CD4-positive, alpha-beta T cell (primary cell): Measurements from ENCODE around the gene RPL31. TPM values are rescaled to one million over a fixed set of nuclear protein-coding genes. Genes with fewer than 3 reads are reported as not detected.

ENCODE experiments used
- ATAC-seq: fragments of 200-7000 bp; cut with Tn5 transposase; one replicate; pipeline ENCODE4 v1.10.0; 2022; ENCODE audit warnings: mild to moderate bottlenecking; ENCODE audit not compliant: poor library complexity
- CTCF ChIA-PET: fragments of 350-600 bp; sonication (Branson Sonifier 250); formaldehyde crosslinking; loops from one replicate; lab custom pipeline; 2021; ENCODE audit warnings: antibody characterized with exemption, inconsistent platforms; lab: Charles Lee
- POLR2A ChIA-PET: fragments of 350-600 bp; sonication (Branson Sonifier 250); formaldehyde crosslinking; loops from one replicate; lab custom pipeline; 2021; ENCODE audit warnings: antibody characterized with exemption, inconsistent platforms; lab: Charles Lee
- DNase-seq, 14 experiments: peaks; one replicate each; pipeline ENCODE4 v3.0.0-alpha.2; 2013 to 2020; ENCODE audit warnings: mixed read lengths in 2 of 14
- H3K27ac ChIP-seq, 2 donors: one replicate each; pipeline versions ENCODE4 v1.5.1 to v1.7.0; 2013; ENCODE audit warnings: low read length in 2 of 2, low read depth in 1 of 2, mild to moderate bottlenecking in 1 of 2
- H3K27me3 ChIP-seq, 2 experiments: 1 replicate in 1 of 2; 2 replicates in 1 of 2; pipeline versions ENCODE4 v1.6.1 to v1.7.0; 2013; ENCODE audit warnings: low read length in 2 of 2, control low read depth in 1 of 2, mild to moderate bottlenecking in 1 of 2, moderate library complexity in 1 of 2; ENCODE audit not compliant: insufficient read depth in 2 of 2, control insufficient read depth in 1 of 2
- H3K36me3 ChIP-seq: one replicate; pipeline ENCODE4 v1.6.1; 2013; ENCODE audit warnings: low read length, control low read depth; ENCODE audit not compliant: insufficient read depth
- H3K4me1 ChIP-seq: one replicate; pipeline ENCODE4 v1.6.1; 2013; ENCODE audit warnings: low read length, control low read depth; ENCODE audit not compliant: insufficient read depth
- H3K4me3 ChIP-seq: one replicate; pipeline ENCODE4 v1.5.1; 2013; ENCODE audit warnings: mild to moderate bottlenecking, low read length, moderate library complexity
- H3K9me3 ChIP-seq, 2 experiments: 1 replicate in 1 of 2; 2 replicates in 1 of 2; pipeline versions ENCODE4 v1.6.1 to v1.7.0; 2013; ENCODE audit warnings: low read length in 2 of 2, mild to moderate bottlenecking in 2 of 2, control low read depth in 1 of 2, moderate library complexity in 1 of 2; ENCODE audit not compliant: control insufficient read depth in 1 of 2, insufficient read depth in 1 of 2
- H3K27ac Mint-ChIP-seq: one replicate; pipeline ENCODE4 v1.8.0; 2020; ENCODE audit warnings: mixed read lengths
- H3K27me3 Mint-ChIP-seq: one replicate; pipeline ENCODE4 v1.8.0; 2021; ENCODE audit warnings: mixed read lengths
- H3K36me3 Mint-ChIP-seq: one replicate; pipeline ENCODE4 v1.8.0; 2021; ENCODE audit warnings: low read depth, mixed read lengths
- H3K4me1 Mint-ChIP-seq: one replicate; pipeline ENCODE4 v1.8.0; 2021; ENCODE audit warnings: low read depth, mixed read lengths
- H3K4me3 Mint-ChIP-seq: one replicate; pipeline ENCODE4 v1.8.0; 2020; ENCODE audit warnings: mild to moderate bottlenecking, mixed read lengths
- H3K9me3 Mint-ChIP-seq: one replicate; pipeline ENCODE4 v1.8.0; 2020; ENCODE audit warnings: mixed read lengths
- intact Hi-C, 2 experiments: fragments of 100-400 bp; cut with DNase I in 1 of 2; cut with micrococcal nuclease in 1 of 2; formaldehyde crosslinking; loops; one replicate each; pipeline versions ENCODE4 v1.15.1 to v1.9.0; 2023 to 2025; cut with DNase I, micrococcal nuclease
- total RNA-seq, 174 experiments: library from RNA in 2 of 174; stranded (reverse) in 2 of 174; gene quantifications; one replicate each; pipeline ENCODE4 v1.2.3 and lab custom pipeline; 2021 to 2026
- TF ChIP-seq, protein P1 (sequence below): fragments of 200-600 bp; IDR thresholded peaks from one replicate; pipeline ENCODE4 v1.8.0; 2022; ENCODE audit warnings: antibody characterized with exemption, mild to moderate bottlenecking

Gene RPL31
- total RNA-seq, 2 experiments from 2014 or later = 2,901 to 2,913 TPM

- H3K27me3 ChIP-seq = no peaks in the 10 kb centered on the region
- DNase-seq = no peak
Observed at GRCh38 chr2:100987974-100988373, 14.1 kb upstream of the RPL31 start.

GRCh38 chr2:100988630-100989417 lies 13.3 kb upstream of the RPL31 start:
- ChIA-PET CTCF (interaction anchor here (4.3 kb wide), 1 partner anchor 379 kb away, joined by 27 read pairs; no protein-coding TSS in a partner anchor), POLR2A (no interaction called here)
- Mint-ChIP-seq H3K27me3 (no peaks in the 10 kb centered on the region), H3K4me1 (no peaks in the 10 kb centered on the region), H3K36me3 (no peaks in the 10 kb centered on the region), H3K4me3 (no peak overlapping the region), H3K27ac (no peak overlapping the region), H3K9me3 (no peaks in the 10 kb centered on the region)
- Histone ChIP-seq H3K9me3 (no peaks in the 10 kb centered on the region), H3K4me1 (no peaks in the 10 kb centered on the region), H3K27ac (no peak overlapping the region), H3K4me3 (no peak overlapping the region), H3K36me3 (no peaks in the 10 kb centered on the region), H3K27me3 (no peaks in the 10 kb centered on the region)
- TF ChIP-seq, protein P1, sequence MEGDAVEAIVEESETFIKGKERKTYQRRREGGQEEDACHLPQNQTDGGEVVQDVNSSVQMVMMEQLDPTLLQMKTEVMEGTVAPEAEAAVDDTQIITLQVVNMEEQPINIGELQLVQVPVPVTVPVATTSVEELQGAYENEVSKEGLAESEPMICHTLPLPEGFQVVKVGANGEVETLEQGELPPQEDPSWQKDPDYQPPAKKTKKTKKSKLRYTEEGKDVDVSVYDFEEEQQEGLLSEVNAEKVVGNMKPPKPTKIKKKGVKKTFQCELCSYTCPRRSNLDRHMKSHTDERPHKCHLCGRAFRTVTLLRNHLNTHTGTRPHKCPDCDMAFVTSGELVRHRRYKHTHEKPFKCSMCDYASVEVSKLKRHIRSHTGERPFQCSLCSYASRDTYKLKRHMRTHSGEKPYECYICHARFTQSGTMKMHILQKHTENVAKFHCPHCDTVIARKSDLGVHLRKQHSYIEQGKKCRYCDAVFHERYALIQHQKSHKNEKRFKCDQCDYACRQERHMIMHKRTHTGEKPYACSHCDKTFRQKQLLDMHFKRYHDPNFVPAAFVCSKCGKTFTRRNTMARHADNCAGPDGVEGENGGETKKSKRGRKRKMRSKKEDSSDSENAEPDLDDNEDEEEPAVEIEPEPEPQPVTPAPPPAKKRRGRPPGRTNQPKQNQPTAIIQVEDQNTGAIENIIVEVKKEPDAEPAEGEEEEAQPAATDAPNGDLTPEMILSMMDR = no peak
- intact Hi-C loops = loop anchor here (5.0 to 10.0 kb wide), 3 partner anchors 174 to 727 kb away; no protein-coding TSS in a partner anchor
- DNase-seq (no peak), ATAC-seq (no peak)

More at GRCh38 chr2:100987974-100988373, 14.1 kb upstream of the RPL31 start:
- no peak for ATAC-seq
- Histone ChIP-seq H3K36me3 (no peaks in the 10 kb centered on the region), H3K27ac (no peak overlapping the region), H3K4me3 (no peak overlapping the region), H3K4me1 (no peaks in the 10 kb centered on the region), H3K9me3 (no peaks in the 10 kb centered on the region)
- POLR2A ChIA-PET = no interaction called here
- CTCF ChIA-PET = interaction anchor here (4.3 kb wide), 1 partner anchor 378 kb away, joined by 27 read pairs; no protein-coding TSS in a partner anchor
- Mint-ChIP-seq H3K27ac (no peak overlapping the region), H3K4me3 (no peak overlapping the region), H3K36me3 (no peaks in the 10 kb centered on the region), H3K4me1 (no peaks in the 10 kb centered on the region), H3K27me3 (no peaks in the 10 kb centered on the region), H3K9me3 (no peaks in the 10 kb centered on the region)
- intact Hi-C loops = loop anchor here (5.0 to 10.0 kb wide), 3 partner anchors 173 to 726 kb away; no protein-coding TSS in a partner anchor
- TF ChIP-seq, protein P1 = no peak

GRCh38 chr2:100989666-100990065 lies 12.4 kb upstream of the RPL31 start:
- POLR2A ChIA-PET = no interaction called here
- DNase-seq (no peak), ATAC-seq (no peak)
- H3K27ac ChIP-seq = no peak overlapping the region
- intact Hi-C loops = loop anchor here (5.0 to 10.0 kb wide), 3 partner anchors 175 to 727 kb away; no protein-coding TSS in a partner anchor
- TF ChIP-seq, protein P1 = no peak
- Mint-ChIP-seq H3K4me1 (no peaks in the 10 kb centered on the region), H3K4me3 (no peak overlapping the region), H3K27ac (no peak overlapping the region), H3K36me3 (no peaks in the 10 kb centered on the region), H3K27me3 (no peaks in the 10 kb centered on the region), H3K9me3 (no peaks in the 10 kb centered on the region)
- H3K4me3 ChIP-seq = no peak overlapping the region
- H3K36me3 ChIP-seq = no peaks in the 10 kb centered on the region
- no peaks in the 10 kb centered on the region for H3K9me3 ChIP-seq
- no peaks in the 10 kb centered on the region for H3K4me1 ChIP-seq
- no peaks in the 10 kb centered on the region for H3K27me3 ChIP-seq
- CTCF ChIA-PET = no interaction called here
